ENCODE results near the gene ATP6AP1. TPM values are rescaled to one million over a fixed set of nuclear protein-coding genes. Genes with fewer than 3 reads are reported as not detected.

The ATP6AP1 gene
- total and polyA plus RNA-seq, 2 donors (not counting 1 experiment from before 2014, with no cell fraction given) = 59.8 to 89.7 TPM

DNA sequence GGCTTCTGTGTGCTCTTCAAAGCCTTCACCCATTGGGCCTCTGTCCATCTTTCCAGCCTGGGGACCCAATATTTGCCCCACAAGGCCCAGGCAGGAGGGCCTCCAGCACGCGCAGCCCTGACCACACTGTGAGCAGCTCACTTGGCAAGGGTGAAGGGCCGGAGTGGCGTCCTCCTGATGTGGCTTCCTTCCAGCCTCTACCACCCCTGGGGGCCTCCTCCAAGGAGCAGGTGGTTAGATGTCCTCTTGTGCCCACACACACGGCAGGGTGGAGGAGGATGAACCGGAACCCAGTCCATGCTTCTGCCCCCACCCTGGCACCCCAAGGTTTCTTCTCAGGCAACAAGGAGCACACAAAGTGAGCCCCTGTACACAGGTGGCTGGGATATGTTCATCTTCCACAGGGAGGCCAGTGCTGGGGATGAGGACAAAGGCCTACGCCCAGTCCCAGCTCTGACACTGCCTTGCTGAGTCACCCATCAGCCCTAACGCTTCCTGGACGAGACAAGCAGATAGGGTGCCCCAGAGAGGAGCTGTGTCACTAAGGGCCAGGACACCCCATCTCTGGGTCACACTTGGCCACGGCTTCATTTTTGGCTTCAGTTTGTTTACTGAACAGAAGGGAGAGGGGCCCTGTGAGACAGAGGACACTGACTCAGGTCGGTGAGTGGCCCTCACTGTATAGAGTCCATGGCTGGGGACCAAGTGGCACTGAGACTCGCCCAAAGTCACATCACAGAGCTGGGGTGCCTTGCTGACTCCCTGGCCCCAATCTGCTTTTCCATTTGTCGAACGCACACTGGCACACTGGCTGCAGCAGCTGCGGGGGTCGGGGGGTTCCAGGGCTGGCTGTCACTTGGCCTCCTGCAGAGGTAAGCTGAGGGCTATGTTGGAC is 56.0 kb downstream of the ATP6AP1 start:
- TF ChIP-seq EZH2 (IDR thresholded peaks at IDR 0.05; ENCODE audit: low read length, missing control alignments) = no peak
- TF ChIP-seq, protein P1, sequence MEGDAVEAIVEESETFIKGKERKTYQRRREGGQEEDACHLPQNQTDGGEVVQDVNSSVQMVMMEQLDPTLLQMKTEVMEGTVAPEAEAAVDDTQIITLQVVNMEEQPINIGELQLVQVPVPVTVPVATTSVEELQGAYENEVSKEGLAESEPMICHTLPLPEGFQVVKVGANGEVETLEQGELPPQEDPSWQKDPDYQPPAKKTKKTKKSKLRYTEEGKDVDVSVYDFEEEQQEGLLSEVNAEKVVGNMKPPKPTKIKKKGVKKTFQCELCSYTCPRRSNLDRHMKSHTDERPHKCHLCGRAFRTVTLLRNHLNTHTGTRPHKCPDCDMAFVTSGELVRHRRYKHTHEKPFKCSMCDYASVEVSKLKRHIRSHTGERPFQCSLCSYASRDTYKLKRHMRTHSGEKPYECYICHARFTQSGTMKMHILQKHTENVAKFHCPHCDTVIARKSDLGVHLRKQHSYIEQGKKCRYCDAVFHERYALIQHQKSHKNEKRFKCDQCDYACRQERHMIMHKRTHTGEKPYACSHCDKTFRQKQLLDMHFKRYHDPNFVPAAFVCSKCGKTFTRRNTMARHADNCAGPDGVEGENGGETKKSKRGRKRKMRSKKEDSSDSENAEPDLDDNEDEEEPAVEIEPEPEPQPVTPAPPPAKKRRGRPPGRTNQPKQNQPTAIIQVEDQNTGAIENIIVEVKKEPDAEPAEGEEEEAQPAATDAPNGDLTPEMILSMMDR (conservative IDR thresholded peaks at IDR 0.05 in 1 of 2, IDR thresholded peaks at IDR 0.05 in 1 of 2; ENCODE audit: low read depth in 1 of 2, low read length in 2 of 2) = no peak
- H3K9me3 ChIP-seq (ENCODE audit: control insufficient read depth, insufficient read depth, low read depth, low read length) = no peaks in the 10 kb centered on the region
- no peak overlapping the region for H3K4me2 ChIP-seq (ENCODE audit: extremely low read depth, insufficient read depth, low read length)
- no peak overlapping the region for H3K27ac ChIP-seq (ENCODE audit: insufficient read depth, low read length)
- no peak overlapping the region for H3K4me3 ChIP-seq (replicated peaks in 1 of 4; ENCODE audit: control extremely low read depth in 1 of 4, insufficient read depth in 1 of 4, low read depth in 3 of 4, low read length in 4 of 4)
- no peak overlapping the region for H2AFZ ChIP-seq (ENCODE audit: low read length)
- peaks cover 4% of the 10 kb centered on the region for H3K79me2 ChIP-seq (ENCODE audit: control insufficient read depth, insufficient read depth, low read length)
- H4K20me1 ChIP-seq (ENCODE audit: control insufficient read depth, extremely low read depth, insufficient read depth, low read length) = no peaks in the 10 kb centered on the region
- no peak for DNase-seq (ENCODE audit: low read depth in 2 of 2)
- H3K4me1 ChIP-seq (ENCODE audit: control insufficient read depth, extremely low read depth, insufficient read depth, low read length) = peaks cover 1% of the 10 kb centered on the region
- H3K27me3 ChIP-seq (ENCODE audit: control insufficient read depth, insufficient read depth, low read length) = no peaks in the 10 kb centered on the region
- peaks cover 5% of the 10 kb centered on the region for H3K36me3 ChIP-seq (ENCODE audit: control insufficient read depth, insufficient read depth, low read length)
- no peak overlapping the region for H3K9ac ChIP-seq (ENCODE audit: insufficient read depth, low read length)

DNA sequence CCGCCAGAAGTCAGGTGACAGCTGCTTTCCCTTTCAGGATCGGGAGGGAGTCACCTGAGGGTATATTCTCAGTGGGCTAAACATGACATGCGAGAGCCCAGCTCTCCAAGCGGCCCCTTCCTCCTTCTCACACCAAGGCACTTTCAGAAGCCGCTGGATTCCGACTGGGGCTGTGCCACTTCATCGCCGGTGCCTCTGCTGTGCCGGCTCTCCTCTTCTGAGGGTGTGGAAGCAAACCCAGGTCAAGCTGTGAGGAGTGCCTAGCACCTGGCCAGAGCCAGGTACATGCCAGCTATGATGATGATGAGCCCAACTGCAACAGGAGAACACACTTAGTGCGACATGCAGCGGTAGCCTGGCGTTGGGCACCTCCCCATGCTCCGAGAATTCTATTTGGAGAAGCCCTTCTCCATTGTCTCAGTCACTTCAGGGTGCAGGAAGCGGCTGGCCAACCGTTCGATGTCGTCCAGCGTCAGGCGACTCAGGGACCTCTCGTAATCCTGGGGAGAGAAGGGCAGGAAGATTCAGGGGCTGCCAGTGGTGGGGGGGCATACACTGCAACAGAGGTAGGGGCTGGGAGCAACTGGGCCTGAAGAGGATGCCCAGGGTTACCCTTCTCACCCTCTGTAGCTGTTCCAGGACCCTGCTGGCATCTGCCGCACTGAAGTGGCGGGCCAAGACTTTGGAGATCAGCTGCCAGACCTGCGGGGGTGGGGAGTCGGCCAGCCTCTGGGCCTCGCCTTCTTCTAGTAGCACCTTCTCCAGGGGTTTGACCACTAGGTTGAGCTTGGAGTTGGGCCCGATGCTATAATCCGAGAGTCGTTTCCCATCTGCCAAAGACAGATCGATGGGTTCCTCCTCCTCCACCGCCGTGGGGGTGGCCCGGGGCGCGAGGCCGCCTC is 56.9 kb downstream of the ATP6AP1 start:
- no peak overlapping the region for H3K27ac ChIP-seq (ENCODE audit: insufficient read depth, low read length)
- TF ChIP-seq EZH2 (IDR thresholded peaks at IDR 0.05; ENCODE audit: low read length, missing control alignments) = no peak
- TF ChIP-seq, protein P1 (conservative IDR thresholded peaks at IDR 0.05 in 1 of 2, IDR thresholded peaks at IDR 0.05 in 1 of 2; ENCODE audit: low read depth in 1 of 2, low read length in 2 of 2) = no peak

DNA sequence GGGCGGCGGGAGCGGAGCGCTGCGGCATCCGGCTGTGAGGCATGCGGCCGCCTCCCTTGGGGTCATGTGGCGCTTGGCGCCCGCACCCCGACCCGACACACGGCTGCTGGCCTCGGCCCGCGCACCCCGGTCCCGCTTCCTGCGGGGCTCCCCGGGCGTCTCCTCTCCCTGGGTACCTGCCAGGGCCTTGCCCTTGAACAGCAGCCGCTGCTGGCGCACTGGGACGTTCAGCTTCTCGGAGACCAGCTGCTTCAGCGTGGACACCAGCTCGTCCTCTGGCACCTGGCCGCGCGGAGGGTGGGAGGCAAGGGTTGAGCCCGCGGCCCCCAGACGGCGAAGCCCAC is 57.5 kb downstream of the ATP6AP1 start:
- peaks cover 5% of the 10 kb centered on the region for H3K36me3 ChIP-seq (ENCODE audit: control insufficient read depth, insufficient read depth, low read length)
- TF ChIP-seq, protein P1 (conservative IDR thresholded peaks at IDR 0.05 in 1 of 2, IDR thresholded peaks at IDR 0.05 in 1 of 2; ENCODE audit: low read depth in 1 of 2, low read length in 2 of 2) = no peak
- TF ChIP-seq EZH2 (IDR thresholded peaks at IDR 0.05; ENCODE audit: low read length, missing control alignments) = no peak
- H3K4me2 ChIP-seq (ENCODE audit: extremely low read depth, insufficient read depth, low read length) = peak overlapping the region; percentile 48
- peaks cover 2% of the 10 kb centered on the region for H3K4me1 ChIP-seq (ENCODE audit: control insufficient read depth, extremely low read depth, insufficient read depth, low read length)
- no peak overlapping the region for H2AFZ ChIP-seq (ENCODE audit: low read length)
- peak overlapping the region; percentile 29 to 62 (median 47) for H3K4me3 ChIP-seq (replicated peaks in 1 of 4; ENCODE audit: control extremely low read depth in 1 of 4, insufficient read depth in 1 of 4, low read depth in 3 of 4, low read length in 4 of 4)
- H3K27ac ChIP-seq (ENCODE audit: insufficient read depth, low read length) = no peak overlapping the region
- H4K20me1 ChIP-seq (ENCODE audit: control insufficient read depth, extremely low read depth, insufficient read depth, low read length) = no peaks in the 10 kb centered on the region
- peak overlapping the region; percentile 58 for H3K9ac ChIP-seq (ENCODE audit: insufficient read depth, low read length)
- no peaks in the 10 kb centered on the region for H3K27me3 ChIP-seq (ENCODE audit: control insufficient read depth, insufficient read depth, low read length)
- H3K9me3 ChIP-seq (ENCODE audit: control insufficient read depth, insufficient read depth, low read depth, low read length) = no peaks in the 10 kb centered on the region
- DNase-seq (ENCODE audit: low read depth in 2 of 2) = no peak
- peaks cover 4% of the 10 kb centered on the region for H3K79me2 ChIP-seq (ENCODE audit: control insufficient read depth, insufficient read depth, low read length)

More for the DNA sequence above, 56.9 kb downstream of the ATP6AP1 start:
- peaks cover 2% of the 10 kb centered on the region for H3K4me1 ChIP-seq (ENCODE audit: control insufficient read depth, extremely low read depth, insufficient read depth, low read length)
- H3K4me2 ChIP-seq (ENCODE audit: extremely low read depth, insufficient read depth, low read length) = peak overlapping the region; percentile 48
- no peaks in the 10 kb centered on the region for H4K20me1 ChIP-seq (ENCODE audit: control insufficient read depth, extremely low read depth, insufficient read depth, low read length)
- peak overlapping the region; percentile 58 for H3K9ac ChIP-seq (ENCODE audit: insufficient read depth, low read length)
- no peak overlapping the region for H2AFZ ChIP-seq (ENCODE audit: low read length)
- DNase-seq (ENCODE audit: low read depth in 2 of 2) = no peak
- no peaks in the 10 kb centered on the region for H3K27me3 ChIP-seq (ENCODE audit: control insufficient read depth, insufficient read depth, low read length)
- peak overlapping the region; percentile 33 to 62 (median 47) for H3K4me3 ChIP-seq (replicated peaks in 1 of 4; ENCODE audit: control extremely low read depth in 1 of 4, insufficient read depth in 1 of 4, low read depth in 3 of 4, low read length in 4 of 4)
- H3K36me3 ChIP-seq (ENCODE audit: control insufficient read depth, insufficient read depth, low read length) = peaks cover 5% of the 10 kb centered on the region
- H3K9me3 ChIP-seq (ENCODE audit: control insufficient read depth, insufficient read depth, low read depth, low read length) = no peaks in the 10 kb centered on the region
- H3K79me2 ChIP-seq (ENCODE audit: control insufficient read depth, insufficient read depth, low read length) = peaks cover 4% of the 10 kb centered on the region
